ENCODE measurements around the gene RIOX2.

Gene RIOX2

GRCh38 chr3:97987306-97987705, 15.1 kb upstream of the RIOX2 start:
- Mint-ChIP-seq H3K27me3 (ENCODE audit: low read depth, poor library complexity) (peaks cover 3% of the 10 kb centered on the region), H3K36me3 (ENCODE audit: low read depth) (no peaks in the 10 kb centered on the region), H3K4me1 (no peaks in the 10 kb centered on the region), H3K27ac (no peak overlapping the region), H3K9me3 (no peaks in the 10 kb centered on the region), H3K4me3 (no peak overlapping the region)
- DNase-seq = no peak
- no peak for TF ChIP-seq CTCF (IDR thresholded peaks at IDR 0.05)

- Mint-ChIP-seq H3K27ac (no peak overlapping the region), H3K4me3 (no peak overlapping the region), H3K36me3 (ENCODE audit: low read depth) (no peaks in the 10 kb centered on the region), H3K27me3 (ENCODE audit: low read depth, poor library complexity) (peaks cover 7% of the 10 kb centered on the region), H3K9me3 (no peaks in the 10 kb centered on the region), H3K4me1 (no peaks in the 10 kb centered on the region)
- no peak for DNase-seq
- TF ChIP-seq CTCF (IDR thresholded peaks at IDR 0.05) = no peak
These were observed 11.8 kb upstream of the RIOX2 start for GRCh38 chr3:97983933-97984491.

GRCh38 chr3:97981886-97982285, 9.7 kb upstream of the RIOX2 start:
- Mint-ChIP-seq H3K4me1 (no peaks in the 10 kb centered on the region), H3K27ac (no peak overlapping the region), H3K27me3 (ENCODE audit: low read depth, poor library complexity) (peaks cover 7% of the 10 kb centered on the region), H3K4me3 (no peak overlapping the region), H3K36me3 (ENCODE audit: low read depth) (no peaks in the 10 kb centered on the region), H3K9me3 (no peaks in the 10 kb centered on the region)
- DNase-seq = no peak
- TF ChIP-seq CTCF (IDR thresholded peaks at IDR 0.05) = no peak

- no peaks in the 10 kb centered on the region for H3K9me3 Mint-ChIP-seq
- H3K27me3 Mint-ChIP-seq (ENCODE audit: low read depth, poor library complexity) = peaks cover 8% of the 10 kb centered on the region
- no peak for TF ChIP-seq CTCF (IDR thresholded peaks at IDR 0.05)
- no peak overlapping the region for H3K27ac Mint-ChIP-seq
- no peak overlapping the region for H3K4me3 Mint-ChIP-seq
- H3K36me3 Mint-ChIP-seq (ENCODE audit: low read depth) = no peaks in the 10 kb centered on the region
- H3K4me1 Mint-ChIP-seq = no peaks in the 10 kb centered on the region
- DNase-seq = no peak
These were observed 7.4 kb upstream of the RIOX2 start for GRCh38 chr3:97979610-97980009.

GRCh38 chr3:97975466-97975865, 3.2 kb upstream of the RIOX2 start:
- no peak for TF ChIP-seq CTCF (IDR thresholded peaks at IDR 0.05)
- H3K4me3 Mint-ChIP-seq = no peak overlapping the region

GRCh38 chr3:97974996-97975395, 2.8 kb upstream of the RIOX2 start:
- Mint-ChIP-seq H3K9me3 (no peaks in the 10 kb centered on the region), H3K27me3 (ENCODE audit: low read depth, poor library complexity) (peaks cover 18% of the 10 kb centered on the region), H3K36me3 (ENCODE audit: low read depth) (no peaks in the 10 kb centered on the region), H3K27ac (no peak overlapping the region), H3K4me1 (peaks cover 20% of the 10 kb centered on the region), H3K4me3 (no peak overlapping the region)
- DNase-seq = no peak
- no peak for TF ChIP-seq CTCF (IDR thresholded peaks at IDR 0.05)

More at GRCh38 chr3:97975466-97975865, 3.2 kb upstream of the RIOX2 start:
- Mint-ChIP-seq H3K27ac (no peak overlapping the region), H3K9me3 (no peaks in the 10 kb centered on the region), H3K36me3 (ENCODE audit: low read depth) (no peaks in the 10 kb centered on the region), H3K4me1 (peaks cover 15% of the 10 kb centered on the region), H3K27me3 (ENCODE audit: low read depth, poor library complexity) (peaks cover 15% of the 10 kb centered on the region)
- no peak for DNase-seq
